Endothelial cell of umbilical vein (primary cell): Measurements from ENCODE around the gene TNPO2. TPM values are rescaled to one million over a fixed set of nuclear protein-coding genes. Genes with fewer than 3 reads are reported as not detected.

Source experiments
- BruUV-seq: library from RNA; stranded (reverse); fragments of 400-500 nt; replicated peaks from 2 replicates; lab custom pipeline; 2021; lab: Mats Ljungman, UMichigan
- CTCF ChIA-PET: fragments of 300-600, 350-600 bp; sonication (Branson Sonifier 250); formaldehyde crosslinking; loops from one replicate; lab custom pipeline; 2021; ENCODE audit warnings: antibody characterized with exemption, inconsistent platforms; lab: Charles Lee
- POLR2A ChIA-PET: fragments of 300-600, 350-600 bp; sonication (Branson Sonifier 250); formaldehyde crosslinking; loops from one replicate; lab custom pipeline; 2021; ENCODE audit warnings: antibody characterized with exemption, inconsistent platforms; lab: Charles Lee
- DNase-seq: peaks from one replicate; pipeline ENCODE4 v3.0.0-alpha.2; 2011; ENCODE audit warnings: low read depth, low spot score
- FAIRE-seq: peaks from 2 replicates; lab custom pipeline; 2011; peaks lifted over from hg19 to GRCh38; lab: Jason Lieb, UNC
- H2AFZ ChIP-seq: 2 replicates; pipeline ENCODE4 v1.6.0; 2012; ENCODE audit warnings: low read depth, low read length, control low read depth, inconsistent platforms
- H3K27ac ChIP-seq: 2 replicates; pipeline ENCODE4 v1.5.1; 2011; ENCODE audit warnings: low read depth, mild to moderate bottlenecking, control low read depth, low read length, moderate library complexity; ENCODE audit not compliant: insufficient read depth
- H3K27me3 ChIP-seq, 2 experiments: 2 replicates each; pipeline versions ENCODE4 v1.6.0 to v1.6.1; 2011; ENCODE audit warnings: low read length in 2 of 2, mixed read lengths in 1 of 2; ENCODE audit not compliant: control insufficient read depth in 2 of 2, insufficient read depth in 2 of 2
- H3K36me3 ChIP-seq, 2 experiments: 2 replicates in 1 of 2; 3 replicates in 1 of 2; pipeline ENCODE4 v1.5.1; 2011; ENCODE audit warnings: low read length in 2 of 2, mild to moderate bottlenecking in 1 of 2, moderate library complexity in 1 of 2; ENCODE audit not compliant: control insufficient read depth in 2 of 2, insufficient read depth in 2 of 2; ENCODE audit errors: extremely low read depth in 1 of 2
- H3K4me1 ChIP-seq: 3 replicates; pipeline ENCODE4 v1.5.1; 2011; ENCODE audit warnings: mild to moderate bottlenecking, low read length; ENCODE audit not compliant: control insufficient read depth, insufficient read depth; ENCODE audit errors: extremely low read depth
- H3K4me2 ChIP-seq: 2 replicates; pipeline ENCODE4 v1.6.1; 2011; ENCODE audit warnings: low read length, control low read depth, mixed read lengths; ENCODE audit not compliant: insufficient read depth
- H3K4me3 ChIP-seq, 3 experiments: fragments of 200-600 bp in 1 of 3; sonication (generic), shearing (Covaris generic) in 1 of 3; replicated peaks in 1 of 3; 2 replicates each; pipeline ENCODE4 v1.5.1; 2011 to 2016; ENCODE audit warnings: control low read depth in 3 of 3, low read length in 3 of 3, mild to moderate bottlenecking in 2 of 3, inconsistent platforms in 1 of 3, low read depth in 1 of 3, moderate library complexity in 1 of 3; ENCODE audit not compliant: insufficient read depth in 1 of 3
- H3K79me2 ChIP-seq: 2 replicates; pipeline ENCODE4 v1.6.0; 2012; ENCODE audit warnings: low read length, inconsistent platforms; ENCODE audit not compliant: control insufficient read depth, insufficient read depth
- H3K9ac ChIP-seq: replicated peaks from 2 replicates; pipeline ENCODE3; 2011; ENCODE audit warnings: low read length, control low read depth; ENCODE audit not compliant: insufficient read depth; ENCODE audit errors: extremely low read depth
- H3K9me1 ChIP-seq: replicated peaks from 3 replicates; pipeline ENCODE4 v1.6.0; 2011; ENCODE audit warnings: mild to moderate bottlenecking, low read length; ENCODE audit not compliant: control insufficient read depth, insufficient read depth; ENCODE audit errors: extremely low read depth
- H3K9me3 ChIP-seq: replicated peaks from 2 replicates; pipeline ENCODE4 v1.5.1; 2012; ENCODE audit warnings: low read length, inconsistent platforms; ENCODE audit not compliant: control insufficient read depth, insufficient read depth
- H4K20me1 ChIP-seq: replicated peaks from 2 replicates; pipeline ENCODE3; 2011; ENCODE audit warnings: mild to moderate bottlenecking, low read length; ENCODE audit not compliant: control insufficient read depth, insufficient read depth; ENCODE audit errors: extremely low read depth
- FOS ChIP-seq: IDR thresholded peaks from 2 replicates; pipeline ENCODE4 v1.6.1; 2011; ENCODE audit warnings: mild to moderate bottlenecking, low read length, moderate library complexity, borderline replicate concordance; ENCODE audit not compliant: insufficient read depth
- GATA2 ChIP-seq: IDR thresholded peaks from 2 replicates; pipeline ENCODE4 v1.7.0; 2011; ENCODE audit warnings: low read depth, mild to moderate bottlenecking, moderate library complexity, mixed read lengths, low read length; ENCODE audit not compliant: insufficient read length, insufficient read depth
- JUN ChIP-seq: IDR thresholded peaks from 2 replicates; pipeline ENCODE4 v1.6.1; 2011; ENCODE audit warnings: borderline replicate concordance, low read depth; ENCODE audit not compliant: insufficient read length, insufficient read depth
- MAX ChIP-seq: IDR thresholded peaks from 2 replicates; pipeline ENCODE4 v1.6.1; 2011; ENCODE audit not compliant: insufficient read depth, insufficient read length
- MYC ChIP-seq: IDR thresholded peaks from one replicate; pipeline ENCODE4 v1.6.1; 2011; ENCODE audit warnings: mild to moderate bottlenecking, low read depth, low read length
- POLR2A ChIP-seq: IDR thresholded peaks from 2 replicates; pipeline ENCODE4 v1.6.1; 2012; ENCODE audit warnings: low read depth, mild to moderate bottlenecking, control low read depth, low read length
- dilution Hi-C: fragments of 300-500 bp; cut with MboI; formaldehyde crosslinking; loops from one replicate; pipeline ENCODE4 v1.15.0; 2019; ENCODE audit warnings: low sequenced_read_pairs; ENCODE audit not compliant: extremely low pct_ligation_motif_present
- intact Hi-C: fragments of 100-400 bp; cut with micrococcal nuclease; formaldehyde crosslinking; loops from one replicate; pipeline ENCODE4 v1.10.0; 2022
- polyA plus RNA-seq, 4 experiments: library from polyadenylated mRNA; depleted of rRNA in 3 of 4; stranded (reverse) in 3 of 4; unstranded in 1 of 4; fragments of >200 nt; gene quantifications; 2 replicates each; pipeline versions ENCODE4 v1.2.1 to v1.2.3, GENCODE V29; 2011 to 2012; ENCODE audit warnings: missing spikeins in 1 of 4
- total RNA-seq: library from RNA; stranded (reverse); gene quantifications from 2 replicates; pipeline ENCODE4 v1.2.3, GENCODE V29; 2021
- TF ChIP-seq, protein P1 (sequence below), 2 donors: IDR thresholded peaks; 1 replicate in 1 of 2; 2 replicates in 1 of 2; pipeline ENCODE4 v1.5.1; 2011; ENCODE audit warnings: low read length in 2 of 2, mild to moderate bottlenecking in 2 of 2, moderate library complexity in 2 of 2, control low read depth in 1 of 2, inconsistent platforms in 1 of 2, low read depth in 1 of 2; ENCODE audit not compliant: insufficient read depth in 1 of 2; ENCODE audit errors: extremely low read depth in 1 of 2

The TNPO2 gene
- total and polyA plus RNA-seq, 2 donors (not counting 3 experiments of a cell fraction or from before 2014, with no cell fraction given), result 94.5 to 98.8 TPM

DNA sequence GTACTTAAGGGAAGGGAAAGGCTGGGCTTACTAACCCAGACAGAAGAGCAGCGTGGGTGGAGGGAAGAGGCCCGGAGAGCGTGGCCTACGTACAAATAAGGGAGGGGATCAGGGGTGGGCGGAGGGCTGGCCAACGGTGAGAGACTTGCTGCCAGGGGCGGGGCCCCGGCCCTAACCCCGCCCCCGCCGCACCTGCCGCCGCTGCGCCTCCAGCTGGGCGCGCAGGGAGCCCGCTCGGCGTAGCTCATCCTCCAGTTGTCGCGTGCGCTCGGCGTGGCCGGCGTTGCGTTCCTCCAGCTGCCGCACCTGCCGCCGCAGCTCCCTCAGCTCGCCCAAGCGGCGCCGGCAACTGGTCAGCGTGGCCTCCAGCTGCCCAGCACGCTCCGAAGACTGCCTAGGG, 46.0 kb upstream of the TNPO2 start:
- CTCF ChIA-PET, result interaction anchor here (0.7 to 11.7 kb wide), 3 partner anchors 12 to 78 kb away, joined by 3 to 524 read pairs (median 4); partner anchors contain the start of genes JUNB, PRDX2 and THSD8
- intact Hi-C loops, result no loop called here

More for the DNA sequence above, 46.0 kb upstream of the TNPO2 start:
- Histone ChIP-seq H3K9me3 (no peaks in the 10 kb centered on the region), H2AFZ (no peak overlapping the region), H3K9me1 (no peaks in the 10 kb centered on the region), H3K27me3 (no peaks in the 10 kb centered on the region), H3K9ac (no peak overlapping the region), H3K4me1 (no peaks in the 10 kb centered on the region), H3K36me3 (no peaks in the 10 kb centered on the region), H3K4me2 (no peak overlapping the region), H3K79me2 (no peaks in the 10 kb centered on the region), H4K20me1 (no peaks in the 10 kb centered on the region), H3K4me3 (no peak overlapping the region), H3K27ac (no peak overlapping the region)
- TF ChIP-seq MAX, result no peak
- no peak for TF ChIP-seq FOS
- TF ChIP-seq, protein P1, sequence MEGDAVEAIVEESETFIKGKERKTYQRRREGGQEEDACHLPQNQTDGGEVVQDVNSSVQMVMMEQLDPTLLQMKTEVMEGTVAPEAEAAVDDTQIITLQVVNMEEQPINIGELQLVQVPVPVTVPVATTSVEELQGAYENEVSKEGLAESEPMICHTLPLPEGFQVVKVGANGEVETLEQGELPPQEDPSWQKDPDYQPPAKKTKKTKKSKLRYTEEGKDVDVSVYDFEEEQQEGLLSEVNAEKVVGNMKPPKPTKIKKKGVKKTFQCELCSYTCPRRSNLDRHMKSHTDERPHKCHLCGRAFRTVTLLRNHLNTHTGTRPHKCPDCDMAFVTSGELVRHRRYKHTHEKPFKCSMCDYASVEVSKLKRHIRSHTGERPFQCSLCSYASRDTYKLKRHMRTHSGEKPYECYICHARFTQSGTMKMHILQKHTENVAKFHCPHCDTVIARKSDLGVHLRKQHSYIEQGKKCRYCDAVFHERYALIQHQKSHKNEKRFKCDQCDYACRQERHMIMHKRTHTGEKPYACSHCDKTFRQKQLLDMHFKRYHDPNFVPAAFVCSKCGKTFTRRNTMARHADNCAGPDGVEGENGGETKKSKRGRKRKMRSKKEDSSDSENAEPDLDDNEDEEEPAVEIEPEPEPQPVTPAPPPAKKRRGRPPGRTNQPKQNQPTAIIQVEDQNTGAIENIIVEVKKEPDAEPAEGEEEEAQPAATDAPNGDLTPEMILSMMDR (IDR thresholded peaks at IDR 0.05; ENCODE audit: extremely low read depth in 1 of 2, insufficient read depth in 1 of 2, low read depth in 1 of 2, low read length in 2 of 2), result no peak
- TF ChIP-seq POLR2A, result no peak
- no peak for TF ChIP-seq JUN
- TF ChIP-seq MYC, result no peak
- no peak for TF ChIP-seq GATA2
- no peak for DNase-seq
- BruUV-seq, result no TSS peak
- POLR2A ChIA-PET, result interaction anchor here (1.1 kb wide), 1 partner anchor 23 kb away, joined by 5 read pairs; no protein-coding TSS in a partner anchor
- dilution Hi-C loops, result no loop called here
- FAIRE-seq, result no peak
